CD8-positive, alpha-beta memory T cell (primary cell): Measurements from ENCODE around the gene WIPF2. TPM values are rescaled to one million over a fixed set of nuclear protein-coding genes. Genes with fewer than 3 reads are reported as not detected.

ENCODE experiments used
- CTCF ChIA-PET: fragments of 350-600 bp; sonication (Branson Sonifier 250); formaldehyde crosslinking; loops from one replicate; lab custom pipeline; 2021; ENCODE audit warnings: antibody characterized with exemption; lab: Charles Lee
- POLR2A ChIA-PET: fragments of 350-600 bp; sonication (Branson Sonifier 250); formaldehyde crosslinking; loops from one replicate; lab custom pipeline; 2021; ENCODE audit warnings: antibody characterized with exemption; lab: Charles Lee
- DNase-seq, 5 donors: peaks; one replicate each; pipeline versions ENCODE4 v3.0.0 to v3.0.0-alpha.2; 2020 to 2022; ENCODE audit warnings: mixed read lengths in 1 of 5
- H3K27ac ChIP-seq: one replicate; pipeline ENCODE4 v1.7.0; 2013; ENCODE audit warnings: low read depth, mild to moderate bottlenecking, low read length, moderate library complexity
- H3K27me3 ChIP-seq: 2 replicates; pipeline ENCODE4 v1.7.0; 2013; ENCODE audit warnings: low read length, mild to moderate bottlenecking; ENCODE audit not compliant: insufficient read depth, poor library complexity, severe bottlenecking
- H3K36me3 ChIP-seq: 2 replicates; pipeline ENCODE4 v1.7.0; 2013; ENCODE audit warnings: mild to moderate bottlenecking, low read length, moderate library complexity; ENCODE audit not compliant: insufficient read depth
- H3K4me1 ChIP-seq: 2 replicates; pipeline ENCODE4 v1.7.0; 2013; ENCODE audit warnings: mild to moderate bottlenecking, low read length, moderate library complexity; ENCODE audit not compliant: insufficient read depth
- H3K4me3 ChIP-seq: 2 replicates; pipeline ENCODE4 v1.7.0; 2013; ENCODE audit warnings: mild to moderate bottlenecking, low read length
- H3K9me3 ChIP-seq: 2 replicates; pipeline ENCODE4 v1.7.0; 2013; ENCODE audit warnings: mild to moderate bottlenecking, low read length
- H3K27ac Mint-ChIP-seq, 8 donors: one replicate each; pipeline ENCODE4 v1.8.0; 2020 to 2021; ENCODE audit warnings: mixed read lengths in 8 of 8, mild to moderate bottlenecking in 6 of 8, inconsistent platforms in 3 of 8, moderate library complexity in 3 of 8
- H3K27me3 Mint-ChIP-seq, 2 donors: one replicate each; pipeline ENCODE4 v1.8.0; 2020 to 2021; ENCODE audit warnings: mixed read lengths in 2 of 2, mild to moderate bottlenecking in 1 of 2, moderate library complexity in 1 of 2
- H3K36me3 Mint-ChIP-seq, 3 donors: one replicate each; pipeline ENCODE4 v1.8.0; 2020 to 2021; ENCODE audit warnings: mixed read lengths in 3 of 3, inconsistent platforms in 1 of 3, mild to moderate bottlenecking in 1 of 3
- H3K4me1 Mint-ChIP-seq, 3 donors: one replicate each; pipeline ENCODE4 v1.8.0; 2020 to 2021; ENCODE audit warnings: mixed read lengths in 3 of 3, inconsistent platforms in 1 of 3, mild to moderate bottlenecking in 1 of 3
- H3K4me3 Mint-ChIP-seq, 7 donors: one replicate each; pipeline ENCODE4 v1.8.0; 2020 to 2021; ENCODE audit warnings: mixed read lengths in 7 of 7, mild to moderate bottlenecking in 6 of 7, moderate library complexity in 4 of 7, inconsistent platforms in 2 of 7
- H3K9me3 Mint-ChIP-seq, 5 donors: one replicate each; pipeline ENCODE4 v1.8.0; 2020 to 2022; ENCODE audit warnings: mixed read lengths in 5 of 5, mild to moderate bottlenecking in 3 of 5, moderate library complexity in 2 of 5, inconsistent platforms in 1 of 5
- polyA plus RNA-seq: library from polyadenylated mRNA; unstranded; fragments of 300-500 nt; fragmentation: Illumina TruSeq; gene quantifications from one replicate; pipeline ENCODE4 v1.2.3, GENCODE V29; 2021
- total RNA-seq, 2 experiments: library from RNA; stranded (reverse); gene quantifications; one replicate each; pipeline ENCODE4 v1.2.3, GENCODE V29; 2021

WIPF2 gene
- total and polyA plus RNA-seq, 3 experiments from 2014 or later, result 14.6 to 24.7 (median 24.5) TPM

DNA sequence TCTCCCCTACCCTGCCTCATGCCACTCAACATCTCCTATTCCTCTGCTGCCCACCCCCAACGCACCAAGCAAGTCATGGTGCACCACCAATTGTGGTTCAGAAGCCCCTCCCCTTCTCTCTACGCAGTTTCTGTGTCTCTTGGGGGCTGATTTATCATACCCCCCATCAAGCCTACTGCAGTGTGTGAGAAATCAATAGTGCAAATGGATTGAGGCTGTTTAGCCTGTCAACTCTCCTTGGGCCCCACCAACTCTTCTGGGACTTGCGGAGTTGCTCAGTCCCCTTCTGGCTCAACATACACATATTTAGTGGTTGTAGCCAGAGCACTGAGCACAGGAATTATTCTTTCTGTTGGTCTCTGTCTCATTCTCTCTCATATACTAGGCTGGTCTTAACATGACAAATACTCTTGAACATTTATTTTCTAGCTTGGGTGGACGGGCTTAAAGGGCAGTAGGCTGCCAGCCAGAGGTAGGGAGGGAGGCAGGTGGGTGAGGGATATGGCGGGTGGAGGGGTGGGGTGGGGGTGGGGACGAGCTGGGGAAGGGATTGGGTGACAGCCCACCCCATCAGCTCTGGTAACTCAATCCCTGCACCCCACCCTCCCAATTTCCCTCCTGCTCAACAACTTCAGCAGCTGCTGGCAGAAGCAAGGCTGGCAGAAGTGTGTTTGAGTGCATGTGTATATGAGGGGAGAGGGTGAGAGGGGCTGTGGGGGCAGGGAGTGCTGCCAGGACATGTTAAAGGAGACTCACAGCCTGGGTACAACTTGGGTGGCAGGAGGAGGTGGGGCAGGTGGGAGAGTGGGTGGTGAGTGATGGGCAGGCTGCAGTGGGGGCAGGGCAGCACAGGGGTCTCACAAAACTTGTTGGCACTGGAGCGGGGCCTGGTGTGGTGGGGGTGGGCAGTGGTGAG lies 94.8 kb downstream of the WIPF2 start:
- peak overlapping the region in 5 of 7 donors; percentile 26 to 73 (median 59) for H3K4me3 Mint-ChIP-seq
- DNase-seq, result no peak
- H3K27ac Mint-ChIP-seq, result peak overlapping the region in 7 of 8 donors; percentile 81 to 97 (median 90)

DNA sequence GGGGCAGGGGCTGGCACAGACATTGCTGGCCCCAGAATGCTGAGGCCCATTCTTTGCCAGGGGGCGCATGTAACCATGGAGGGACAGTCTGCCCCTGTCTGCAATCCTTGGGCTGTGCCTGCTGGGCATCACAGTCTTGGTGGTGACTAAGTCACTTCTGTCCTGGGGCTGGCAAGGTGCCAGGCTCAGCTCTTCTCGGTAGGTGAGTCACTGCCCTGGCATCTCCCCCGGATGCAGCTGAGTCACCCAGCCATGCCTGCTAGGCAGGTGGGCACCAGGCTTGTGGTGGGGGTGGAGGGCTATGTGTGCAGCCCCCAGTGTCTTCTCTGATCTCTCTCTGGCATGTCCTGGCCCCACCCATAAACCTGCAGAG lies 95.5 kb downstream of the WIPF2 start:
- CTCF ChIA-PET, result interaction anchor here (1.1 to 8.0 kb wide), 4 partner anchors 8 to 40 kb away, joined by 3 to 83 read pairs (median 16); partner anchors contain the start of gene RARA
- H3K9me3 Mint-ChIP-seq, result no peaks in the 10 kb centered on the region
- H3K4me1 Mint-ChIP-seq, result peaks cover 21 to 55% (median 54%) of the 10 kb centered on the region in 3 donors
- no peaks in the 10 kb centered on the region for H3K36me3 ChIP-seq
- H3K4me3 Mint-ChIP-seq, result peak overlapping the region in 6 of 7 donors; percentile 8 to 73 (median 30)
- peak in 4 of 5 donors; percentile 76 to 96 (median 86) for DNase-seq
- POLR2A ChIA-PET, result interaction anchor here (1.0 kb wide), 1 partner anchor 42 kb away, joined by 3 read pairs; no protein-coding TSS in a partner anchor
- H3K4me1 ChIP-seq, result peaks cover 66% of the 10 kb centered on the region
- no peaks in the 10 kb centered on the region for H3K27me3 ChIP-seq
- H3K27ac ChIP-seq, result no peak overlapping the region
- H3K4me3 ChIP-seq, result no peak overlapping the region
- no peaks in the 10 kb centered on the region for H3K9me3 ChIP-seq
- peak overlapping the region in 7 of 8 donors; percentile 77 to 97 (median 90) for H3K27ac Mint-ChIP-seq
- no peaks in the 10 kb centered on the region for H3K27me3 Mint-ChIP-seq
- peaks cover 0 to 8% (median 0%) of the 10 kb centered on the region in 3 donors for H3K36me3 Mint-ChIP-seq

More for the DNA sequence above, 94.8 kb downstream of the WIPF2 start:
- Histone ChIP-seq H3K4me3 (no peak overlapping the region), H3K4me1 (peaks cover 66% of the 10 kb centered on the region), H3K27me3 (no peaks in the 10 kb centered on the region), H3K27ac (no peak overlapping the region), H3K9me3 (no peaks in the 10 kb centered on the region), H3K36me3 (no peaks in the 10 kb centered on the region)
- CTCF ChIA-PET, result interaction anchor here (1.7 to 17.8 kb wide), 4 partner anchors 8 to 43 kb away, joined by 6 to 365 read pairs (median 55); partner anchors contain the start of gene RARA
- H3K4me1 Mint-ChIP-seq, result peaks cover 16 to 49% (median 48%) of the 10 kb centered on the region in 3 donors
- H3K27me3 Mint-ChIP-seq, result no peaks in the 10 kb centered on the region
- H3K9me3 Mint-ChIP-seq, result no peaks in the 10 kb centered on the region
- POLR2A ChIA-PET, result interaction anchor here (1.0 kb wide), 1 partner anchor 43 kb away, joined by 3 read pairs; no protein-coding TSS in a partner anchor
- peaks cover 0 to 4% (median 0%) of the 10 kb centered on the region in 3 donors for H3K36me3 Mint-ChIP-seq

DNA sequence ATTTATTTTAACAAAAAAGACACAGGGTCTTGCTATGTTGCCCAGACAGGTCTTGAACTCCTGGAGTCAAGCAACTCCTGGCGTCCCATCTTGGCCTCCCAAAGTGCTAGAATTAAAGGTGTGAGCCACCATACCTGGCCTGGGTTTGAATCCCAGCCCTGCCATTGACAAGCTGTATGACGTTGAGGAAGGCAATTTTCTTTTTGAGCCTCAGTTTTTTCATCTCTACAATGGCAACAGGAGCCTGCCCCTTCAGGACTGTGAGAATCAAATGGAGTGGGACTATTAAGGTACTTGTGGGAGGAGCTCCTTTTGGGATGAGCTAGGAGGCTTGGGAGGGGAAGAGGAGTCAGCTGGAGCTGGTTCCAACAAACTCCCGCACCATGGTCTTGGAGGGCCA lies 96.1 kb downstream of the WIPF2 start:
- H3K9me3 Mint-ChIP-seq, result no peaks in the 10 kb centered on the region
- H3K27me3 ChIP-seq, result no peaks in the 10 kb centered on the region
- no peaks in the 10 kb centered on the region for H3K27me3 Mint-ChIP-seq
- peak overlapping the region in 4 of 8 donors; percentile 10 to 81 (median 46) for H3K27ac Mint-ChIP-seq
- H3K36me3 Mint-ChIP-seq, result peaks cover 0 to 10% (median 0%) of the 10 kb centered on the region in 3 donors
- POLR2A ChIA-PET, result interaction anchor here (0.7 to 1.5 kb wide), 4 partner anchors 9 to 42 kb away, joined by 3 read pairs; no protein-coding TSS in a partner anchor
- CTCF ChIA-PET, result interaction anchor here (1.1 to 8.0 kb wide), 4 partner anchors 9 to 39 kb away, joined by 3 to 83 read pairs (median 16); partner anchors contain the start of gene RARA
- H3K4me3 ChIP-seq, result no peak overlapping the region
- H3K27ac ChIP-seq, result no peak overlapping the region
- peaks cover 66% of the 10 kb centered on the region for H3K4me1 ChIP-seq
- DNase-seq, result no peak
- H3K4me3 Mint-ChIP-seq, result peak overlapping the region in 1 of 7 donors; percentile 13
- H3K36me3 ChIP-seq, result no peaks in the 10 kb centered on the region
- H3K9me3 ChIP-seq, result no peaks in the 10 kb centered on the region
- peaks cover 28 to 61% (median 60%) of the 10 kb centered on the region in 3 donors for H3K4me1 Mint-ChIP-seq

DNA sequence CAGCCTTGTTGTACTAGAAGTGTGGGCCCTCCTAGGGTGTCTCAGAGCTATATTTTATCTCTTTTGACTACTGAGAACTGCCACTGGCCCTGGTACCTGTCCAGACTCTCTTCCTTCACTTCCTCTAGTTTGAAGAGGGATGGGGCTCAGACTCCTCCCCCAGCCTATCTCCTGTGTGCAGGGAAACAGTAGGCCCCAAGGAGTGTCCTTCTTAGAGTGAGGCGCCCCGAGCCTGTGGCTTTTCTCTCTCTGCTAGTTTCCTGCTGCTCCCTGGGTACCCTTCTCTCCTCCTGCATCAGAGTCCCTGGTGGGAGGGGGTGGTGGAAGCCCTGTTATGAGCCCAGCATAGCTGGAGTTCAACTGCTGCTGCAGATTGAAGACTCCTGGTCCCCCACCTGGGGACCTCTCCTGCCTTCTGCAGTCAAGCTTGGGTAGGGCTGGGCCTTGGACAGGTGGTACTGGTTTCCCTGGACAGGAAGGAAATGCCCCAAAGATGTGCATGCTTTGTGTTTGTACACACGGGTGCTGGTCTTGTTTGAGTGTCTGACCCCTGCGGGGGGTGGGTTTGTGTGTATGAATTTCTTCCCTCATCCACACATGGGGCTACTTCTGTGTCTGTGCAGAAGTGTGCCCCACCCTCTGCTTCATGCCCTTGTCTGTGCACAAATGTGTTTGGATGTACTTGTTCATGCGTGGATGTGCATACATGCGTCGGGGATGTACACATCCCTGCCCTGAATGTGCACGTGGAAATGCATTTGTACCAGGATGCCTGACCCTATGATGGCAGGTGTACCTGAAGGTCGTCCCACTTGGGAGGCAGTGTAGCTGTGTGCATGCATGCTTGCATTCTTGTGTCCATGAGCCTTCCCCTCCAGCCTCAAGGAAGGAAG lies 96.8 kb downstream of the WIPF2 start:
- H3K36me3 ChIP-seq, result no peaks in the 10 kb centered on the region
- DNase-seq, result no peak
- peak overlapping the region in 5 of 7 donors; percentile 12 to 48 (median 29) for H3K4me3 Mint-ChIP-seq
- no peak overlapping the region for H3K27ac ChIP-seq
- peaks cover 66% of the 10 kb centered on the region for H3K4me1 ChIP-seq
- H3K9me3 ChIP-seq, result no peaks in the 10 kb centered on the region
- H3K9me3 Mint-ChIP-seq, result no peaks in the 10 kb centered on the region
- POLR2A ChIA-PET, result interaction anchor here (0.7 to 1.5 kb wide), 3 partner anchors 8 to 29 kb away, joined by 3 read pairs; no protein-coding TSS in a partner anchor
- no peak overlapping the region for H3K4me3 ChIP-seq
- CTCF ChIA-PET, result interaction anchor here (0.6 to 8.0 kb wide), 6 partner anchors 9 to 38 kb away, joined by 3 to 83 read pairs (median 6); partner anchors contain the start of gene RARA
- peaks cover 0 to 10% (median 0%) of the 10 kb centered on the region in 3 donors for H3K36me3 Mint-ChIP-seq
- H3K4me1 Mint-ChIP-seq, result peaks cover 35 to 69% (median 68%) of the 10 kb centered on the region in 3 donors
- H3K27me3 ChIP-seq, result no peaks in the 10 kb centered on the region
- H3K27me3 Mint-ChIP-seq, result no peaks in the 10 kb centered on the region
- H3K27ac Mint-ChIP-seq, result peak overlapping the region in 6 of 8 donors; percentile 29 to 81 (median 60)

DNA sequence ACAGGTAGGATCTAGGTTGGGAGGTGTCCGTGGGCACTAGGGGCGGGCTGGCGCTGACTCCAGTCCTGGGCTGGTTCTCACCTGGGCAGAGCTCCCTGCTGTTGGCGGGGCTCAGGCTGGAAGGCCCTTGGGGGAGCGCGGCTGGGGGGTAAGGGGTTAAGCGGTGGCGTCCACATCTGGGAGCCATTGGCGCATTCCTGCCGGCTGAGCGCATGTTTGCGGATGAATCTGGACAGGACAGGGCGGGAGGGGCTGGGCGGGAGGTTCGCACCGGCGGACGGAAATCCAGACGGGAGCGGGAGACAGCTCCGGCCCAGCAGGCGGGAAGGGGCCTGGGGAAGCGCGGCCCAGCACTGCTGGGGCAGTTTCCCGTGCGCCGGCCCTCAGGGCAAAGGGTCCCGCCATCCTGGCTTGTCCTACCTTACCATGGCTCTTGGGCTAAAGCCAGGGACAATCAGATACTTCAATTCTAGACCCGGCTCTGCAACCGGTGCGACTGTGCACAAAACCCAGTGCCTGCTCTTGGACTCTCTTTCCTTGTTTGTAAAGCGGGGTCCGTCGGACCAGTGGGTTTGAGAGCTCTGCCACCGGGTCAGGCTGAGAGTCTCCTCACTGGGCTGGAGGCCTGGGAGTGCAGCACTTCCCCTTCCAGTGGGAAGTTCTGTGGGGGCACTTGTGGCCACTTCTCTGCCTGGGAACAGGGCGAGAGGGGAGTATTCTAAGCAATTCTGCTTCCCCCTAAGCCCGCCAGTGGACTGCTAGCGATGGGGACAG lies 97.7 kb downstream of the WIPF2 start:
- peaks cover 66% of the 10 kb centered on the region for H3K4me1 ChIP-seq
- Mint-ChIP-seq H3K27ac (peak overlapping the region; percentile 47 to 100 (median 98)), H3K36me3 (peaks cover 0 to 10% (median 0%) of the 10 kb centered on the region in 3 donors), H3K9me3 (no peaks in the 10 kb centered on the region), H3K4me1 (peaks cover 43 to 77% (median 76%) of the 10 kb centered on the region in 3 donors), H3K27me3 (no peaks in the 10 kb centered on the region), H3K4me3 (peak overlapping the region; percentile 86 to 98 (median 98))
- H3K27ac ChIP-seq, result no peak overlapping the region
- ChIA-PET POLR2A (interaction anchor here (0.6 to 2.9 kb wide), 4 partner anchors 10 to 248 kb away, joined by 3 to 17 read pairs (median 3); no protein-coding TSS in a partner anchor), CTCF (interaction anchor here (0.5 to 8.0 kb wide), 10 partner anchors 10 to 841 kb away, joined by 3 to 83 read pairs (median 6); partner anchors contain the start of gene RARA)
- H3K36me3 ChIP-seq, result no peaks in the 10 kb centered on the region
- no peak for DNase-seq
- H3K27me3 ChIP-seq, result no peaks in the 10 kb centered on the region
- peak overlapping the region; percentile 92 for H3K4me3 ChIP-seq
- H3K9me3 ChIP-seq, result no peaks in the 10 kb centered on the region

DNA sequence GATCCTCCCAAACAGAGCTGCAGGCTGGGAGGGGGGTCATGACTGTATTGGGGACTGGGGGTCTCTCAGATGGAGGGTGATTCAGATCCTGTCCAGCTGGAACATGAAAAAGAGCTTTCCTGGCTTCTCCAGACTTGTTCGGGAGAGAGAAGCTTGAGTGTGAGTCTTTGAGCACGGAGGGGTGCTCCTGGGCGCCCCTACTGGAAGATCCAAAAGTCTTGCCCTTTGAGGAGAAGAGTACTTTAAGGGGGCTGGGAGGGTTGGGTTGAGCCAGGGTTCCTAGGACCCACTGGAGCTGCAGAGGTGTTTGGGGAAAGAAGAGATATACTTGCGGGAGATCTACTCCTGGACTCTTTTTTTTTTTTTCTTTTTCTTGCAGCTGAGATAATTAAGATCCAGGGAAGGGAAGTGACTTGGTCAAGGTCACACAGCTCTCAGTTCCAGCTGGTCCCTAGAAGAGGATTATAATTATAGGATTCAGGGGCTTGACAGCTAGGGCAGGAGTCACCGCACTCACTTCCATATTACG lies 98.3 kb downstream of the WIPF2 start:
- Mint-ChIP-seq H3K9me3 (peaks cover 0 to 2% (median 0%) of the 10 kb centered on the region in 5 donors), H3K36me3 (peaks cover 0 to 15% (median 0%) of the 10 kb centered on the region in 3 donors), H3K4me1 (peaks cover 50 to 83% (median 82%) of the 10 kb centered on the region in 3 donors), H3K4me3 (peak overlapping the region; percentile 86 to 98 (median 98)), H3K27me3 (no peaks in the 10 kb centered on the region), H3K27ac (peak overlapping the region; percentile 93 to 100 (median 100))
- Histone ChIP-seq H3K9me3 (no peaks in the 10 kb centered on the region), H3K4me3 (peak overlapping the region; percentile 92), H3K27me3 (no peaks in the 10 kb centered on the region), H3K27ac (peak overlapping the region; percentile 84), H3K36me3 (no peaks in the 10 kb centered on the region), H3K4me1 (peaks cover 67% of the 10 kb centered on the region)
- peak in 4 of 5 donors; percentile 34 to 65 (median 42) for DNase-seq
- CTCF ChIA-PET, result interaction anchor here (0.5 to 8.0 kb wide), 9 partner anchors 11 to 842 kb away, joined by 3 to 83 read pairs (median 7); partner anchors contain the start of gene RARA
- POLR2A ChIA-PET, result interaction anchor here (0.6 to 2.9 kb wide), 5 partner anchors 9 to 247 kb away, joined by 3 to 17 read pairs (median 3); no protein-coding TSS in a partner anchor
